Adrenal gland (tissue), 12 donors: ENCODE data around the gene ADGRB3. TPM values are rescaled to one million over a fixed set of nuclear protein-coding genes. Genes with fewer than 3 reads are reported as not detected.

Source experiments
- DNase-seq, 7 donors: peaks; one replicate each; pipeline ENCODE4 v3.0.0-alpha.2; 2019 to 2020
- H3K27ac ChIP-seq, 5 donors: fragments of 200-600 bp; sonication (generic) in 4 of 5; 1 replicate in 3 of 5; 2 replicates in 2 of 5; pipeline versions ENCODE4 v1.5.1 to v1.8.0; 2016 to 2020; ENCODE audit warnings: mild to moderate bottlenecking in 1 of 5
- H3K27me3 ChIP-seq: fragments of 200-600 bp; 2 replicates; pipeline ENCODE4 v1.8.0; 2021
- H3K36me3 ChIP-seq, 2 donors: fragments of 200-600 bp; replicated peaks in 1 of 2; 1 replicate in 1 of 2; 2 replicates in 1 of 2; pipeline versions ENCODE4 v1.5.1 to v1.8.0; 2018 to 2022
- H3K4me1 ChIP-seq, 2 donors: fragments of 200-600 bp; replicated peaks in 1 of 2; 1 replicate in 1 of 2; 2 replicates in 1 of 2; pipeline versions ENCODE4 v1.5.1 to v1.8.0; 2018 to 2021
- H3K4me3 ChIP-seq, 4 donors: fragments of 200-600 bp; sonication (generic) in 3 of 4; one replicate each; pipeline ENCODE4 v1.5.1; 2016 to 2018
- H3K9me3 ChIP-seq, 3 donors: fragments of 200-600 bp; sonication (generic) in 1 of 3; replicated peaks in 1 of 3; 1 replicate in 2 of 3; 2 replicates in 1 of 3; pipeline versions ENCODE4 v1.5.1 to v1.8.0; 2016 to 2021
- POLR2A ChIP-seq, 2 donors: fragments of 450-650 bp; IDR thresholded peaks; one replicate each; pipeline ENCODE4 v1.6.1; 2017; ENCODE audit warnings: antibody characterized with exemption in 2 of 2, mild to moderate bottlenecking in 2 of 2, moderate library complexity in 1 of 2
- whole genome bisulfite sequencing, 4 donors: extraction: QIAGEN DNeasy Blood & Tissue Kit in 2 of 4; methylation state at CpG; one replicate each; pipeline versions ENCODE4 v1.1.5 to v1.1.7; 2013 to 2017; 5-methylcytosine and 5-hydroxymethylcytosine counted together
- intact Hi-C, 2 donors: fragments of 100-400 bp; cut with DNase I; formaldehyde crosslinking; loops; one replicate each; pipeline versions ENCODE4 v1.14.1 to v1.15.0; 2022 to 2023
- polyA plus RNA-seq, 3 donors: library from polyadenylated mRNA; stranded (reverse); fragments of 200-250 nt in 2 of 3; fragments of 350-450 nt in 1 of 3; fragmentation: Illumina TruSeq in 1 of 3; extraction: RNeasy Lipid Tissue Mini Kit (QIAGEN cat#74804) in 1 of 3; gene quantifications; one replicate each; pipeline ENCODE4 v1.2.3, GENCODE V29; 2013 to 2014
- total RNA-seq, 9 donors: library from RNA; depleted of rRNA in 4 of 9; stranded (reverse); fragments of >200 nt in 4 of 9; fragments of 120-200 nt in 1 of 9; fragmentation: NEBNext Ultra II Directional in 1 of 9; extraction: Animal tissue kit (Norgen Biotek cat#: 25700) in 1 of 9; gene quantifications; one replicate each; pipeline versions ENCODE4 v1.1.0 to v1.2.4, GENCODE V29; 2013 to 2023
- TF ChIP-seq, protein P1 (sequence below), 6 experiments: fragments of 450-650 bp in 4 of 6; fragments of 200-600 bp in 2 of 6; sonication (generic) in 1 of 6; IDR thresholded peaks; 1 replicate in 5 of 6; 2 replicates in 1 of 6; pipeline versions ENCODE4 v1.5.1 to v1.8.0; 2016 to 2021; ENCODE audit warnings: antibody characterized with exemption in 6 of 6, mild to moderate bottlenecking in 2 of 6, moderate library complexity in 1 of 6
- donor health status: healthy with polysubstance abuse.
- donor health status: Bipolar disorder and iron deficiency.
- donor health status: DM: yes; HTN: yes; CAD: no.
- donor health status: DM: no; HTN: no; CAD: no.
- donor health status: DM: no; HTN: no; CAD: no.
- donor health status: DM: yes; HTN: yes; CAD: no.

The ADGRB3 gene
- total and polyA plus RNA-seq, 12 donors: 1.3 to 9.0 (median 3.1) TPM

DNA sequence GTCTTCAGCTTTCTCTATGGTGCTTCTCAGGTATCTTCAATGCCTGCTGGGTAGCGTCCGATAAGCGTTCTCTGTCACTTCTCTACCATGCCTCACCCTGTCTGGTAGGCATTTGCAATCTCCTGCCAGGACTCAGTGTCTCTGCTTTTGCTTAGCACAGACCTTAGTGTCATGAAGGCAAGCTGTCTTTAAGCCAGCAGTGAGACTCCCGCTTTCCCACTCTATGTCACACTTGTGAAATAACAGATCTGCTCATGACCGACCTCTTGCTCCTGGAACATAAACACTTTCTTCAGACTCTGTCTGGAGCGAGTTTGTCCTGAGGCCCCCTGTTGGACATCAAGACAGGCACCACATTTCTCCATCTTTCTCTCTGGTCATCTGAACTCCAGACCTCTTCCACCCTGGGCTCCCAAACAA lies 17.0 kb downstream of the ADGRB3 start:
- Histone ChIP-seq H3K27me3 (no peaks in the 10 kb centered on the region), H3K36me3 (no peaks in the 10 kb centered on the region), H3K4me1 (peaks cover 4 to 36% of the 10 kb centered on the region in 2 donors), H3K27ac (no peak overlapping the region), H3K4me3 (no peak overlapping the region), H3K9me3 (no peaks in the 10 kb centered on the region)
- 76 to 89% (median 82%) methylated on average over 6 of the region's 6 CpGs for WGBS, 4 donors
- no peak for TF ChIP-seq POLR2A (IDR thresholded peaks at IDR 0.05)
- TF ChIP-seq, protein P1, sequence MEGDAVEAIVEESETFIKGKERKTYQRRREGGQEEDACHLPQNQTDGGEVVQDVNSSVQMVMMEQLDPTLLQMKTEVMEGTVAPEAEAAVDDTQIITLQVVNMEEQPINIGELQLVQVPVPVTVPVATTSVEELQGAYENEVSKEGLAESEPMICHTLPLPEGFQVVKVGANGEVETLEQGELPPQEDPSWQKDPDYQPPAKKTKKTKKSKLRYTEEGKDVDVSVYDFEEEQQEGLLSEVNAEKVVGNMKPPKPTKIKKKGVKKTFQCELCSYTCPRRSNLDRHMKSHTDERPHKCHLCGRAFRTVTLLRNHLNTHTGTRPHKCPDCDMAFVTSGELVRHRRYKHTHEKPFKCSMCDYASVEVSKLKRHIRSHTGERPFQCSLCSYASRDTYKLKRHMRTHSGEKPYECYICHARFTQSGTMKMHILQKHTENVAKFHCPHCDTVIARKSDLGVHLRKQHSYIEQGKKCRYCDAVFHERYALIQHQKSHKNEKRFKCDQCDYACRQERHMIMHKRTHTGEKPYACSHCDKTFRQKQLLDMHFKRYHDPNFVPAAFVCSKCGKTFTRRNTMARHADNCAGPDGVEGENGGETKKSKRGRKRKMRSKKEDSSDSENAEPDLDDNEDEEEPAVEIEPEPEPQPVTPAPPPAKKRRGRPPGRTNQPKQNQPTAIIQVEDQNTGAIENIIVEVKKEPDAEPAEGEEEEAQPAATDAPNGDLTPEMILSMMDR (IDR thresholded peaks at IDR 0.05): no peak
- no peak for DNase-seq
- intact Hi-C loops: no loop called here

DNA sequence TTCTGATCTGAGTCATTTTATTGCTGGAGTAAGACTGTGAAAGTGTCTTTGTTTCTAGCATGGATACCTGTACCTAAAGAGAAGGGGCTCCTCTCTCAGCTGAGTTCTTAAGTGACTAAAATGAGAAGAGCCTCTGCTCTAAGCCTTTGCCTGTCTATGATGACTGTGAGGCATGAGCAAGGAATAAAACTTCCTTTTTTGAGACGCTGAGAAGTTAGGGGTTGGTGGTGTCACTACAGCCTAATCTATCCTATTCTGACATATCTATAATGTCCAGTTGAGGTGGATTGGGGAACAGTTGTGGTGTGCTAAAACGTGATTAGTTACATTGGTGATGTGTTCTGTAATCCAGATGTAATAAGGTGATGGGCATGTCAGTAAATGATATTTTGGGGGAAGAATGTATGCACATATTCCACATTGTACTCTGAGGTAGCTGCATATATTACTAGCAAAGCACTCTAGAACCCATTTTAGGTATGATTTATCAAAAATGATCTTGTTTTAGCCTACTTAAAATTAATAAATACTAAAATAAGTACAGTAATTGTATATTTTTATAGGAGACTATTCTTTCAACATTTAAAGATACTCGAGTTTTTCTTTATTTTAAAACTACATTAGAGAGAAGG lies 18.1 kb downstream of the ADGRB3 start:
- intact Hi-C loops: no loop called here
- no peak for DNase-seq
- Histone ChIP-seq H3K36me3 (no peaks in the 10 kb centered on the region), H3K27me3 (no peaks in the 10 kb centered on the region), H3K9me3 (no peaks in the 10 kb centered on the region), H3K27ac (no peak overlapping the region), H3K4me1 (peaks cover 4 to 36% of the 10 kb centered on the region in 2 donors), H3K4me3 (no peak overlapping the region)
- no peak for TF ChIP-seq POLR2A (IDR thresholded peaks at IDR 0.05)
- TF ChIP-seq, protein P1 (IDR thresholded peaks at IDR 0.05): no peak
- 60 to 77% (median 65%) methylated on average over 3 of the region's 3 CpGs for WGBS, 4 donors

DNA sequence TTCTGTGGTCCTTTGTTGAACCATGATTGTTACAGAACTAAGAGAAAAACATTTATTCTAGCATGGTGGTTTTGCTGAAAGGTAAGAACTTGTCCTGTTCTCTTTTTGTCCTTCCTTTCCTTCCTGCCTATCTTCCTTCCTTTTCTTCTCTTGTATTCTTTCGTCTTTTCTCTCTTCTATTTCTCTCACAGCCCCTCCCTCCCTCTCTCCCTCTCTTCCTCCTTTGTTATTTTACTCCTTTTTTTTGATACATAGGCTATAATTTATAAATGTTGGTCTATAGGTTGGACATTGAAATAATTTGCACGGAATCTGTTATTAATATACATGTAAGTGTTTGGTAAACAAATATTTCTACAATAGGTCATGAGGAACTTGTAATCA lies 18.6 kb downstream of the ADGRB3 start:
- TF ChIP-seq, protein P1 (IDR thresholded peaks at IDR 0.05): no peak
- intact Hi-C loops: no loop called here
- 68 to 73% (median 71%) methylated on average over 2 of the region's 2 CpGs for WGBS, 4 donors

DNA sequence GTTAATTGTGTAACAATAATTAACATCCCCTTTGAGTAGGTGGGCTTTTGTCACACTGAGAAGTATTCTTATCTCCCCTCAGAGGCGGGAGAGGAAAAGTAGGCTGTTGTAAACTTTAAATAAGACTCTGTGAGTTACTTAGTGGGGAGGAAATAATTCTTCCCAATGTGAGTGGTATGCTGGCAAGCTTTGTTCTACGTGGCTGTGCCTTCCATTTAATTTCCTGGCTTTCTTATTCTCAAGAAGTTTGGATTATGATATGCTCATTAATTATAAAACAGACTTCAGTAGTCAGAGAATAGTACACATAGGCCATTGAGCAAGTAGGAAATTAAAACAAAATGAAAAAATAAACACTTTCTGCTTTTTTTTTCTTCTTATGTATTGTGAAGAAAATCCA lies 19.1 kb downstream of the ADGRB3 start:
- no peaks in the 10 kb centered on the region for H3K27me3 ChIP-seq
- intact Hi-C loops: no loop called here

More for the DNA sequence above, 18.6 kb downstream of the ADGRB3 start:
- no peak for DNase-seq
- H3K4me1 ChIP-seq: peaks cover 4 to 37% of the 10 kb centered on the region in 2 donors
- no peaks in the 10 kb centered on the region for H3K9me3 ChIP-seq
- H3K27me3 ChIP-seq: no peaks in the 10 kb centered on the region
- H3K4me3 ChIP-seq: no peak overlapping the region
- H3K36me3 ChIP-seq: no peaks in the 10 kb centered on the region
- no peak overlapping the region for H3K27ac ChIP-seq

More for the DNA sequence above, 19.1 kb downstream of the ADGRB3 start:
- Histone ChIP-seq H3K9me3 (no peaks in the 10 kb centered on the region), H3K36me3 (no peaks in the 10 kb centered on the region), H3K4me3 (no peak overlapping the region), H3K27ac (no peak overlapping the region), H3K4me1 (peaks cover 4 to 41% of the 10 kb centered on the region in 2 donors)
- TF ChIP-seq POLR2A (IDR thresholded peaks at IDR 0.05): no peak
- TF ChIP-seq, protein P1 (IDR thresholded peaks at IDR 0.05): no peak
- WGBS, 4 donors: 48 to 70% (median 62%) methylated on average over 2 of the region's 2 CpGs
- no peak for DNase-seq
